Activated T-cell treated with anti-CD3 and anti-CD28 coated beads for 1 hour (primary cell): ENCODE measurements around the gene HLA-DPB1.

Experiments used
- DNase-seq: peaks from one replicate; pipeline ENCODE4 v3.0.0-alpha.2; 2020; ENCODE audit warnings: low read depth

HLA-DPB1 gene

GRCh38 chr6:33104887-33105286 is 29.1 kb downstream of the HLA-DPB1 start:
- DNase-seq = no peak

- DNase-seq = no peak
These were observed 29.6 kb downstream of the HLA-DPB1 start for GRCh38 chr6:33105386-33105785.

- DNase-seq = no peak
These were observed 30.4 kb downstream of the HLA-DPB1 start for GRCh38 chr6:33105916-33106871.

- DNase-seq = no peak
These were observed 31.9 kb downstream of the HLA-DPB1 start for GRCh38 chr6:33107641-33108040.

GRCh38 chr6:33108307-33108706 is 32.5 kb downstream of the HLA-DPB1 start:
- DNase-seq = no peak

GRCh38 chr6:33112148-33112547 is 36.4 kb downstream of the HLA-DPB1 start:
- no peak for DNase-seq

GRCh38 chr6:33113755-33114154 is 38.0 kb downstream of the HLA-DPB1 start:
- no peak for DNase-seq

- DNase-seq = no peak
These were observed 38.6 kb downstream of the HLA-DPB1 start for GRCh38 chr6:33114406-33114805.

- no peak for DNase-seq
These were observed 40.6 kb downstream of the HLA-DPB1 start for GRCh38 chr6:33116417-33116816.

- no peak for DNase-seq
These were observed 41.3 kb downstream of the HLA-DPB1 start for GRCh38 chr6:33116841-33117711.

GRCh38 chr6:33117811-33118277 is 42.1 kb downstream of the HLA-DPB1 start:
- DNase-seq = no peak

- no peak for DNase-seq
These were observed 42.8 kb downstream of the HLA-DPB1 start for GRCh38 chr6:33118525-33119123.

GRCh38 chr6:33120001-33120400 is 44.2 kb downstream of the HLA-DPB1 start:
- DNase-seq = no peak

- DNase-seq = no peak
These were observed 47.4 kb downstream of the HLA-DPB1 start for GRCh38 chr6:33123181-33123580.

- no peak for DNase-seq
These were observed 48.1 kb downstream of the HLA-DPB1 start for GRCh38 chr6:33123732-33124524.

GRCh38 chr6:33124525-33124901 is 48.7 kb downstream of the HLA-DPB1 start:
- DNase-seq = no peak

GRCh38 chr6:33124947-33125346 is 49.2 kb downstream of the HLA-DPB1 start:
- no peak for DNase-seq

- peak; percentile 56 for DNase-seq
These were observed 50.4 kb downstream of the HLA-DPB1 start for GRCh38 chr6:33126101-33126714.

GRCh38 chr6:33128318-33128717 is 52.5 kb downstream of the HLA-DPB1 start:
- no peak for DNase-seq

- DNase-seq = no peak
These were observed 56.3 kb downstream of the HLA-DPB1 start for GRCh38 chr6:33132081-33132524.

GRCh38 chr6:33136310-33136900 is 60.6 kb downstream of the HLA-DPB1 start:
- no peak for DNase-seq
